Muscle of arm (tissue), 12 donors: Measurements from ENCODE around the gene PHACTR3. TPM values are rescaled to one million over a fixed set of nuclear protein-coding genes. Genes with fewer than 3 reads are reported as not detected.

Source experiments
- DNase-seq: peaks from one replicate; pipeline ENCODE4 v3.0.0-alpha.2; 2013
- polyA plus RNA-seq, 12 donors: library from polyadenylated mRNA; unstranded; fragments of 120-200 nt; gene quantifications; one replicate each; pipeline ENCODE4 v1.2.1, GENCODE V29; 2013; ENCODE audit not compliant: insufficient read length in 12 of 12

The PHACTR3 gene
- polyA plus RNA-seq, 12 donors, result 4.4 to 22.4 (median 9.2) TPM; not detected in 1

DNA sequence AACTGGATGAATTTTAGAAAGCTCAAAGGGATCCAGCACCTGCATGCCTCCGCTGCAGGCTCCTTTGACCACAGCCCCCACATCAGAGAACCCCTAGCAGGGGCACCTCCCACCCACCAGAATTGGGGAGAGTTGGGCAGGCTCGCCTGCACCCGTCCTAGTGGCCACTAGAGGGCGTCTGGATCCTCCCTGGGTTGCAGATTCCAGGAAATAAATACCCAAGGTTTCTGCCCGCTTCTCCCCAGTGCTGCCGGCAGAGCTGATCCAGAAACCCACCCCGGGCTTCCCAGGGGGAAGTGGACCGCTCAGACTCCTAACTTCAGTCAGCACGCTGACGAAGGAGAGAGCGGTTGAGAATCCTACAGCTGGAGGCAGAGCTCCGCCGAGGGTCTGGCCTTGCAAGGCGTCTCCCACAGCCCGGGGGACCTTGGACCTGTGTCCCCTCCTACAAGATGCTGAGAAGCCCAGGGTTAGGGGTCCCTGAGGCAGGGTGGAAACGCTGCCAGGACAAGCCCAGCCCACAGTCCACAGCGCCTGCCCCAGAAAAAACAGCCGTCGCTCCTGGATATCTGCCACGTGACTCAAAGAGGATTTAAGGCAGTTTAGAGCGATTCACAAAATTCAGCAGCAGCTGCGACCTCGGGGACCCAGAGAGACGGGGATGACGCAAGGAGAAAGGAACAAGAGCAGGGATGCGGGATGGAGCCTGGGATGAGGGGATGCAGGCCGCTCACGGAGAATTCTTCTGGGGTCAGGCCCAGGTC is 32.6 kb upstream of the PHACTR3 start:
- DNase-seq, result peak; percentile 88

DNA sequence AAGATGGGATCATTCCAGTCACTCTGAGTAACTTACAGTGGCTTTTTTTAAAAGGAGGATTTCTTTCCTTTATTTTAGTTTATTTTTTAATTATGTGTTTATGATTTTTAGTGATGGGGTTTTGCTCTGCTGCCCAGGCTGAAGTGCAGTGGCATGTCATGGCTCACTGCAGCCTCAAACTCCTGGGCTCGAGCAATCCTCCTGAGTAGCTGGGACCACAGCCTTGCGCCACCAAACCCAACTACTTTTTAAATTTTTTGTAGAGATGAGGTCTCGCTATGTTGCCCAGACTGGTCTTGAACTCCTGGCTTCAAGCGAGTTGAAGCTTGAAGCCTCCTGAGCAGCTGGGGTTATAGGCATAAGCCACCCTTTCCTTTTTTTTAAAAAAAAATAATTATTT is 31.8 kb upstream of the PHACTR3 start:
- DNase-seq, result no peak

DNA sequence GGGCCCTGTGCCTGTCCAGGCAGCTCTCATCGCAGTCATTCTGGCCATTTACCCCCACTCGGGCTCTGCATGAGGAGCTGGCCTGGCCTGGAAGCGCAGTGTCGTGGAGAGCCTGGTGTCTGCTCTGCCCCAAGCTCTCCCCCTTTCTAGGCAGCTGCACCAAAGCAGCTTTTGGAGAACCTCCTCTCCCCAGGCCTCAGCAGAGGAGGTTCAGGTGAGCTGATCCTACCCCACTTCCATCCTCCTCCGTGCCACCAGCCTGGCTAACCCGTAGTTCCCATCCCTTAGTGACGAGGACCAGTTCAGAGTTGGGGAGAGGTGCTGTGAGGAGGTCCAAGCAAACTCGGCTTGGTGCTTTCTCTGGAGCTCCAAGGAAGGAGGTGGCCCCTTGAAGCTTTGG is 30.5 kb upstream of the PHACTR3 start:
- no peak for DNase-seq

DNA sequence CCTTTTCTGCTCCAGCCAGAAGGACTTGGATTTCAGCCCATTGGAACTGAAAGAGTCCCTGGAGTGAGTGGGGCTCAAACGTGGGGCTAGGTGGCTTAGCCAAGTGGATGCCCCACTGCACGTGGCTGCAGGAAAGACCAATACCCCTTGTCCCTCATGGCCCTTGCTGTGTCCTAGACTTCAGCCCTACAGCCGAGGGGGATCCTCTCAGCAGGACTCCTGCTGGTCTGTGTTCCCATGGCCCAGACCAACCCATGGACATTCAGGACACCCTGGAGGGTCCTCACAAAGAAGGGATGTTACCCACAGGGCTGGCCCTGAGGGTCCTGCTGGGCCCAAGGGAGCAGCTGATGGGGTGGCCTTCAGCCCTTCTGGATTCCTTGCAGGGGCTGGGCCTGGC is 30.0 kb upstream of the PHACTR3 start:
- DNase-seq, result no peak

DNA sequence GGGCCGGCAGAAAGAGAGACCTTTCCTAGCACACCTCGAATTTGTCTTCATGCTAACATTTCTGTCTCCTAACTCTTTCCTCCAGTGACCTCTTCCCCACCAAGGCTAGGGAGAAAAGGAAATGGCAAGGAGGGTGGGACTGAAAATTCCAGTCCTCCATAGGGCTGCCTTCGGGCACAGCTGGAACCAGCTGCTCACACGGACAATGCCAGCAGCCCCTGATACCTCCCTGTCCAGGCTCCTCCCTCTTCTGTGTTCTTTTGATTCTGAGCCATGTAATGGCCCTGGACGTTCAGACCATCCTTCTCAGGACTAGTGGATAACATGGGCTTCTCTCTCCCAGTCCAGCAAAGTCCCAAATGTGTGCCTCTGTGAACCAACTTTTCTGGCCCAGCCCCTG is 29.1 kb upstream of the PHACTR3 start:
- DNase-seq, result no peak

DNA sequence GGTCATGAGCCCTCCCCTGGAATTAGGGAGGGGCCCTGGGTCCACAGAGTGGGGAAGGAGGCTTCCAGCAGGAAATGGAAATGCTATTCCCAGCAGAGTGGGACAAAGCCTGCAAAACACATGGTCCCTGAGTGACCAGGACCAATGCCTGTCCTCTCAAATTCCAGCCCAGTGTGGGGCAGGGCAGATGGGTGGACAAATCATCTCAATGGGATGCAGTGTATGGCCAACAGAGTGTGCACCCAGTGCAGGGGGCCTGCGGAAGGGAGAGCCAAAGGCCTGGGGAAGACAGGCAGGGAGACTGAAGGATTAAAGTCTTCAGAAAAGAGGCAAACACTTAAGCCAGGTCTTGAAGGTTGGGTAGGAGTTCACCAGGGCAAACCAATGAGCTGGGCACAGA is 28.7 kb upstream of the PHACTR3 start:
- no peak for DNase-seq

DNA sequence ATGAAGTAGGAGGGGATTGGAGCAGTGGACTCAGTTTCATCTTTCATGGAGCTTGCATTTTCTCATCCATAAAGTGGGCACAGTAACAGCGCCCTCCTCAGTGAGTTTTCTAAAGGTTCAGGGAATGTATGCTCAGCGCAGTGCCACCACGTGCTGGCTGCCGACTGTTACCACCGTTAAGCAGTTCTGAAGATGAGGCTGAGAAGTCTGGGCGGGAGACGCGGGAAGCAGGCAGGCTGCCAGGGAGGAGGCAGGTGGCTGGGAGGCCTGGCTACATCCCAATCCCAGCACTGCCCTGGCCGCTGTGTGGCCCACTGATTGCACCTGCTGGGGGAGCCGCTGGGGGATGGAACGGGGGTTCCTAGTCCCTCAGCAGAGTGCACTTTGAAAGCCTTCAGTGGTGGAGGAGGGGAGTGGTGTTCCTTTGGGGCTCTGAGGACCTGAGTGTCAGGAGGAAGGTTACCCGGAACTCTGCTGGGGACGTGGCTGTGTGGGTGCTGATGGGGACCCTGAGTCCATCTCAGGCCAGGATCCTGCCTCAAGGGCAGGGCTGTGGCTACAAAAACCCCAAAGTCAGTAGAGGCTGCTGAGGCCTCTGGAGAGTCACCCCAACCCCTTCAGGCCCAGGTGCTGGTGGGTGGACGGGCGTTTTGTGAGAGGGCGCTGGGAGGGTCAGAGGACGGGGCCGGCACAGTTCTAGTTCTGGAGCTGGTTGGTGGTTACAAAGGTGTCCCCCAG is 28.0 kb upstream of the PHACTR3 start:
- DNase-seq, result no peak

DNA sequence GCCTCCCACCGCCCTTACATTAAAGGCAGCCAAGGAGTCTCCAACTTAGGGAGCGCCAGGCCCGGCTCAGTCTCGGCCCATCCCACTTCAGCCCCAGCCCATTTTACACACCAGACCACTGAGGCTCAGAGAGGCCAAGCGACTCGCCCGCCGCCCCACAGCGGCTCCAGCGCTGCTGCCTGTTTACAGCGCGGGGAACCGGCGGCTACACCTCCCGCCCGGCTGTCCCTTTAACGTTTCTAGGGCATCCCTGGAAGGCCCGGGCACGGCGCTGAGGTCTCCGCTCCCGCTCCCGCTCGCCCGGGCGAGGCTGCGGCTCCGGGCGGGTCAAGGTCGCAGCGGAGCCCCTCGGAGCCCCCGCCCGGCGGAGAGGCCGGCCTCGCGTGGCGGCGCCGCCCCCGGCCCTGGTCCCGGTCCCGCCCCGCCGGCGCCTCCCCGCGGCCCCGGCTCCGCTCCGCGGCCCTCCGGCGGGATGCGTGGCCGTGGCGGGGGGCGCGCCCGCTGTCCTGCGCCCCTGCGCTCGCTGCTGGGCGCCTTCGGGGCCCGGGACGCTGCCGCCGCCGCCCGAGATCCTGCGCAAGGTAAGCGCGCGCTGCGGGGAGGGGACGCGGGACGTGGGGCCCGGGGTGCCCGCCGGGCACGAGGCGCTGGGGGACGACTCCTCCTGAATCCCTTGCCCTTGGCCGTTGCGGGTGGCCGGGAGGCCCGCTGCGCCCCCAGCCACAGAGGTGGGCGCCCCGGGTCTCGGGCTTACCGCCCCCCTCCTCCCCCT is 27.1 kb upstream of the PHACTR3 start:
- no peak for DNase-seq

DNA sequence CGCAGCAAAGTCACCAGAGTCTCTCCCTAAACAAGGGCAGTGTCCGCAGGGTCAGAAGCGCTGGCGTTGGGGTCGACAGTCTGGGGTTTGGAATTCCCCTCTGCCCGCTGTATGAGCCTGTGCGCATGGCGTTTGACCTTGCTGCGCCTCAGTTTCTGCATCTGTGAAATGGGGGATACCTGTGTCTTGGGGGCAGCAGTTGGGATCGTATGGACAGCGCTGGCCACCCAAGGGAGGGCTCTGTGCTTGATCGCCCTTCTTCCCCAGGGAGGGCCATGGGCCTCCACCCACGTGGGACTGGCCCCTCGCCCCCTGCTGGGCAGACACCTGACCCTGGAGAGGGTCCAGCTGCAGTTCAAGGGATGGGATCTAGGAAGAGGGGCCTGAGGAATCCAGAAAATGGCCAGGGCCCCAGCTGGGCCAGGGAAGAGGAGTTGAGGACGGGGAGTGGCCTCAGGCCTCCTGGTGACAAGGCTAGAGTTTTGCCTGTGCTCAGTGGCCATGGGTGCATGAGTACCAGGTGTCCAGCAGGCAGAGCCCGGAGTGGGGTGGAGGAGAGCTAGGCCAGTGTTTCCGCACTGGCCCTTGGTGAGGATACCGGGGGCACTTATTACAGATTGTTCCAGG is 26.4 kb upstream of the PHACTR3 start:
- no peak for DNase-seq

DNA sequence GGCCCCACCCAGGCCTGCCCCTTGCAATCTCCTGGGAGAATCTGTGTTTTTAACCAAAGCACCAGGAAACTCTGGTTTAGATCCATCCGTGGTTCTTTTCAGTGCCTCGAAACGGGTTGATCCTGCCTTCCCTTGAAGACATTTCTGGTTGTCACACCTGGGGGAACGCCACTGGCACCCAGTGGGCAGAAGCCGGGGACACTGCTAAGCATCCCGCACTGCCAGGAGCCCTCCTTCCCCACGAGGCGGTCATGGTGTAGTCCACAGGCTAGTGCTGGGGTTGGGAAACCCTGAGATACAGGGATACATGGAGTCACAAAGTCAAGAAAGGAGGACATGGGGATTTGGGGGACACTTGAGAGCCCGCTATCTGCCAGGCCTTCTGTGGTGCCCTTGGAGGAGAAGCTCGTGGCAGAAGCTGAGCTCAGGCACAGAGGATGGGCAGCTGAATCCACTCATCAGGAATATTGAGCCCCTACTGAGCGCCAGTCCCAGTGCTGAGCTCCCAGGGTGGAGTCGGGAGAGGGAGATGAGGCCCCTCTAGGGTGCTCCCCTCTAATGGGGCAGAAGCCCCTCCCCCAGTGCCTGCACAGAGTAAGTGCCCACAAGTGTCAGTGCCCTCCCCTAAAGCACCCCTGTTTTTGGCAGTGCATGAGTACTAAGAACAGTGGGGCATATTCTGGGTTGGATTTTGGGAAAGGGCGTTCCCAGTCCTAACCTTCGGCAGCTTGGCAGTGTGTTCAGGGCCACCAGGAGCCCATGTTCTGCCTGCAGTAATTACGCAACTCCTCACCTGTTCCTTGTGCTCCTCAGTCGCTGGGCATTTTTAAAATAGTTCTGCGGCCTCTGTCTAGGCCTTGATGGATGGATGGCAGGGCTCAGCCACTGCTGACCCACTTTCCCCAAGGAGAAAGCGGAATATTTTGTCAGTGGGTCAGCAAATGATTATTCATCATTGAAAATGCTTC is 25.6 kb upstream of the PHACTR3 start:
- no peak for DNase-seq

DNA sequence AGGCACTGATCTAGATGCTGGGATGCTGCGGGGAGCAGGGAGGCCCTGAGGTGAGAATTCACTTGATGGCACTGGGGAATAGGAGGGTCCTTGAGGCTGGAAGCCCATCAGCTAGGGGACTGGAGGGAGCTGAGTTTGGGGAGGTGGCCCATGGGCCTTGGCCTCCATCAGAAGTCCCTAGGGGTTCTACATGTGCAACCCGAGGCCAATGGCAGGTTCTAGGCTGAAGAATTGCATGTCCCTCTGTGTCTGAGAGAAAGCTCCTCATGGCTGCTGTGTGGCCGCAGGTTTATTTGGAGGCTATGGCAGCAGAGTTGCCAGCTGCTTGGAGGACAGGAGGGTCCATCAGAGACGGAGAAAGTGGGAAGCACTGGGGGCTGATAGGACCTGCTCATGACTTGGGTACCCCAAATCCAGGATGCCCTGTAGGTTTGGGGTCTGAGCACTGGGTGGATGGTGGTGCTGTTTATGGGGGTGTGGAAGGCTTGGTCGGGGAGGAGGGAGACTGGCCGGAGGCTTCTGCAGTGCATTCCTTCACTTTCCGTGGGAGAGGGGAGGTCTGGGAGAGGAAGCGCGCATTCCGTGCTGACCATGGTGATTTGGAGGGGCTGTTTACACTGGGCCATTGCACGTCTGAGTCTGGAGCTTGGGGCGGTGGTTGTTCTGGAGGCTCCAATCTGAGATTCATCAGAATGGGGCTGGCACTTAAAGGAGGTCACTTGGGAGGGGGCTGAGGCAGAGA is 24.8 kb upstream of the PHACTR3 start:
- DNase-seq, result no peak

DNA sequence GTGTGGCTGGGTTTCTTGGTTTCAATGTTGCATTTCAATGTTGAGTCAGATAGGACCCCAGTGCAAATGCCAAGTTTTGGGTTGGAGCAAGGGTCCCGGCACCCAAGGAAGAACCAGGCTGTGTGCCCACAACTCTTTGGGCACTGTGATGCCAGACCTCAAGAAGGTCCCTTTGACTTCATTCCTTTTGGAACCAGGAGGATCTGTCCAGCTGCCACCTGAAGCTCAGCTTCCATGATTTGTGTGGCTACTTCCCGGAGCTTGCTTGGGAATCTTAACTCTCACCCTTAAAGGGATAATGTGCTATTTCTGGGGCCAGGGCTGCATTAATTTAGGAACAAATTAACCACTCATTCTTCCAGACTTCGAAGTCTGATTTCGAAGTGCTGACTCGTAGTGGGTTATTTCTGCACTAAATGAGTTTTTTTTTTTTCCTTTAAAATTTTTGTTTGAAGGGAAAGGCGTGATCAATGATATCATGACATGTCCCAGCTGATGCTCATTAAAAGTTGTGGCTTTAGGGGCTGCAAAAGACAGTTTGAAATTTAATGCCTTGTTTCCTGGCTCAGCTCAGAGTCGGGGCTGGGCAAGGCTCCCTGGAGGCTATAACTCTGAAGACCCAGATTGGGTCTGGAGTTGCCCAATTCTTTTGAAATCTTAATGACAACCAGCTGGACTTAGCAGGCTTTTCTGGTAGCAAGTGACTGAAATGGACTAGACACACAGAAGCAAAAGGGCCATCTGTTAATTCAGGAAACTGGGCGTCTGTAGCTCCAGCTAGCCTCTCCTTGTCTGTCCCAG is 24.0 kb upstream of the PHACTR3 start:
- no peak for DNase-seq

DNA sequence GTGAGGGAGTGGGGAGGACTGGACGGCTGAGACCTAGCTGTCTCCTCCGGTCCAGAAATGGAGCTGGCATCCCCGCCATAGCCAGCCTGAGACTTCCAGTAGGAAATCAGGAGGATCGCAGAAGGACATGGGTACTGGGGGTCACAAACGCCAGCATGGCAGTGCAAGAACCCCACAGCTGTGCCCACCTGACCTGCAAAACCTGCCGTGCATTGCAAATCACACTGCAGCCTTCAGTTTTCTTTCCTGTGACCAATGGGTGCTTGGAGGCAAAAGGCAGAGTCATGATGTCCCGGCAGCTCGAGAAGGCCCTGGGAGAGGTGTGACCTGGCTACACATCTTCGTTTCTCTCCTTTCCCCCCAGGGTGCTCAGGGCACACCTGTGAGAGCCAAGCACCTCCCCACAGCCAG is 23.3 kb upstream of the PHACTR3 start:
- DNase-seq, result no peak

DNA sequence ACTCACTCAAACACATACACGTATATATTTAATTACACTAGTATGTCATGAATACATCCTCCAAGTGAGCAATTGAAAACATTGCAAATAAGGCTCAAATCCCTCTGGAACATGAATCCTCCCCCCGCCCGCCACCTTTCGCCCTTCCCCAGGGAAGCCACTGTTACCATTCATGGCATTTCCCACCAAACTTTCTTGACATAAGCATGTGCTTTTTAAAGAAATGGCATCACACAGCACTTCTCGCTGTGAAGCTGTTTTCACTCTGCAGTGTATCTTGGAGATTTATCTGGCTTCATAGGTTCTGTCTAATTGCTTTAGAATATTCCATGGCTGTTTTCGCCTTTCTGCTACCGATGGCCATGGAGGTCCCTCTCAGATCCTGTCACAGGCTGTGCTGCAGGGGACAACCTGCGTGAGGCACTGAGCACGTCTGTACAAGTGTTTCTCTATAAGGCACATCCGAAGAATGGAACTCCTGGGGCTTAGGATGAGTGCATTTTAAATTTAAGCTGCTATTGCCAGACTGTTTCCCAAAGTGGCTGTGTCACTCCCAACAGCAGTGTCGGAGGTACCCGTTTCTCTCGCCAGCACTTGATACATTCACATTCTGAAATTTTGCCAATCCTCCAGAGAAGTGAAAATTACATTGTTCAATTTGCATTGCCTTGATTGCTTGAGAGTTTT is 22.2 kb upstream of the PHACTR3 start:
- DNase-seq, result no peak

DNA sequence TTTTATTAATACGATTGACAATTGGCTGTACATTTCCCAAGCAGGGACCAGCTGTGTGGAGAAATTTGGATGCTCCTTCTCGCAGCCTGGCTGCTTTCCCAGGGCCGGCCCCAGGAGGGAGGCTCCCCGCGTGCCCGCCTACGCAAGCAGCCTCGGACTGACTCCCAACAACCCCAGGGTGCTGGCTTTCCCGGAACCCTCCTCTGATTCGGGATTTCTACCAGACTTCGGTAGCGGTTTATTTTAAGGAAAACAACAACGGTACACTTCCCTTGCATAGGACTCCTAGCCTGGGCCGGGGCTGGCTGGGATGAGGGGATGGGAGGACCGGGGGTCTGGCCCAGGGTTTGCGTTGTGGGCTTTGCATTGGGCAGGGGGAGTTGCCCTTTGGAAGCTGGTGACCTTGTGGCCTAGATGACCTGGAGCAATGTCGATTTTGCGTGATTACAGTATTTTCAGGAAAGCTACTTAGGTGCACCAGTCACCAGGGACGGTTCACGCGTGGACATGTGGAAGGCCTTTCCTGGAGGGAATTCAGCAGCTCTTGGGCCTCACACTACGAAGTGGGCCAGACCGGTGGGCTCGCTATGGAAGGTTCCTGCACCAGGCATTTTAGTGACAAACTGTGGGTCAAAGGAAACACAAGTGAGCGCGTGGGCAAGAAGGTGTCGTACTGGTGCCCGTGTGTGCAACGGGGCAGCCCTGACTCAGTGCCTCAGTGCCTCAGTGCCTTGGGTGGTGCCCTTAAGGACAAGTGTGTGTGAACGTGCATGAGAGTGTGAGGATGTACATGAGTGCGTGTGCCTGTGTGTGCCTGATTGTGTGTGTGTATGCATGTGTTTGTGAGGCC is 20.7 kb upstream of the PHACTR3 start:
- peak; percentile 65 for DNase-seq

DNA sequence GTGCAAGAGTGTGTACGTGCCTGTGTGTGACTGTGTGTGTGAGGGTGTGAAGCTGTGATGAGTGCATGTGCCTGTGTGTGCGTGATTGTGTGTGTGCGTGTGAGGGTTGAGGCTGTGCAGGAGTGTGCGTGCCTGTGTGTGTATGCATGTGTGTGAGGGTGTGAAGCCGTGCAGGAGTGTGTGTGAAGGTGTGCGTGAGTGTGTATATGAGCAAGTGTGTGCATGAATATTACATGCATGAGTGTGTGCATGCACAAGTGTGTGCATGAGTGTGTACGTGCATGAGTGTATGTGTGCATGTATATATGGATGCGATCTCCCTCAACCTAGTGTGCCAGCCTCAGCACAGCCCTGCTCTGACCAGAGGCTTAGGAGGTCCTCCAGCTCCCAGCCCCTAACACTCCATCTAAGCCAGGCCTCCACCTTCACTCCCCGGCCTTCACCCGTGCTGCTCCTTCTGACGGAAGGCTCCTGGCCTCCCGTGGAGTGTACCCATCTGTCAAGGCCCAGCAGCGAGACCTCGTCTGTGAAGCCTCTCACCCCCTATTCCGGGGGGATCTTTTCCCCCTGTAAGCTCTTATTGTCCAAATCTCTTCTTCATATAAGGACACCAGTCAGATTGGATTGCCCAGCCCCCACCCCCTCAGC is 19.9 kb upstream of the PHACTR3 start:
- DNase-seq, result no peak

DNA sequence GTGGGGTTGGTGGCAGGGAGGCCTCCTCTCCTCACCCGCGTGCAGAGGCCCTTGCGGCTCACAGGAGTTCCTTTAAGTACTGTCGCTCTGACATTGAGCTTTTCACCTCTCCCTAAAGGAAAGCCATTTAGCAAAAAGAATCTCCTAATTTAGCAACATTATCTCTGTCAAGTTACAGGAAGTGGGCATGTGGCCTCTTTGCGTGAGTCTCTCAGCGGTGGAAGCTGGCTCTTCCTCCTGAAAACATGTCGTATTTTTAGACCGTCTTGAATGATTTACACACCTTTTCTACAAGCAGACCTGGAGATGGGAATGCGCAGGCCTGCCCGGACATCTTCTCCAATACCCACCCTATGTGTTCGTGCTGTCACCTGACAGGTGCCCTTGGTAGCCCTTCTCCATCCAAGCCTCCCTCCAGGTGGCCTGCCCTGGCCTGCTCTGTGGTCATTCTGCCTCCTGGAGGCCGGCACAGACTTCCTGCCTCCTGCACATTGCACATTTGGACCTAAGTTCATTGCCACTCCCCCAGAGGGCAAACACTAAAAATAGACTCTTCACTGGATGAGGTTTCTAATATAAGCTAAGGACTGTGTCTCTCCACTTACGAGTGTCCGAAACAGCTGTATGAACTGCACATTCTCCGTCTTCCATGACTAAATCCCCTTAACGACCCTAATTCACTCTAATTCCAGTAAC is 18.5 kb upstream of the PHACTR3 start:
- DNase-seq, result no peak
